GM18519 (cell line): ENCODE results near the gene KIAA0232.
A peak's percentile ranks its signal among the peaks of the same experiment; 100 is the strongest.

Experiments
- ATAC-seq: cut with Tn5 transposase; IDR thresholded peaks from one replicate; pipeline ENCODE4 v1.9.1; 2021; ENCODE audit warnings: mild to moderate bottlenecking, moderate library complexity; ENCODE audit not compliant: unreplicated experiment, low FRiP score

The KIAA0232 gene

DNA sequence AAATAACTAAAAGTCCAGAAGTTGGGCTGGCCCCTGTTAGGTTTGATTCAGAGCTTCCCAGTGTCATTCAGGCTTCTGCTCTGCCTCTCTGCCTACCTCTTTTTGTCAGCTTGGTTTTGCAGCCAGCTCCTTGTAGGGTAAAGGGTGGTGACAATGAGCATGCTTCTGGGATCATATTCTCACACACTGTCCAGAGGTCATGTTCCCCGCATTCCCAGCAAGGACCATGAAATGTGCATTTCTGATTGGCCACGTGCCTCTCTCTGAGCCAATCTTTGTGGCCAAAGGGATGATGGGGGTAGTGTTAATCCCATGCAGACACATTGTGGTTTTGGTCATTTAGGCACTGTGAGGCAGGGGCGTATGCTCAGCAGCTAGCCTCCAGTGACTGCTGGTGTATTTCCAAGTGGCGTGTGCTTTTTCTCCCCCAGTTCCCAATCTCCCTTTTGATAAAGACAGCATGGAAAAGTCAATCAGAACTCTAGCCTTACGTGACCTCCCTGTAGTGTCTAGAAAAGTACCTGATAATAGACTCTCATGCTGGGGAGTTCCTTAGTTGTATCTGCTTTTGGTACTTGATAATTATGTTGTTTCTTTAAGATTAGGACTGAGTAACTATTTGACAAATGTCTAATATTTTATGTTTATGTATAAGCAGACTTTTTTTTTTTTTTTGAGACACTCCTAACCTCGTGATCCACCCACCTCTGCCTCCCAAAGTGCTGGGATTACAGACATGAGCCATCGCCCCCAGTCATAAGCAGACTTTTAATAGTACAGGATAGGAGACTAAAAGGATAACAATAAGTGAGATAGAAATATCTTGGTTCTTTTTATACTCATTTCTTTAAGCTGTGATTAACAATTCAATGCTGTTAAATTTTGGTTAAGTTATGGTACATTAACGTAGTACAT, 57.8 kb downstream of the KIAA0232 start:
- ATAC-seq, result no peak

DNA sequence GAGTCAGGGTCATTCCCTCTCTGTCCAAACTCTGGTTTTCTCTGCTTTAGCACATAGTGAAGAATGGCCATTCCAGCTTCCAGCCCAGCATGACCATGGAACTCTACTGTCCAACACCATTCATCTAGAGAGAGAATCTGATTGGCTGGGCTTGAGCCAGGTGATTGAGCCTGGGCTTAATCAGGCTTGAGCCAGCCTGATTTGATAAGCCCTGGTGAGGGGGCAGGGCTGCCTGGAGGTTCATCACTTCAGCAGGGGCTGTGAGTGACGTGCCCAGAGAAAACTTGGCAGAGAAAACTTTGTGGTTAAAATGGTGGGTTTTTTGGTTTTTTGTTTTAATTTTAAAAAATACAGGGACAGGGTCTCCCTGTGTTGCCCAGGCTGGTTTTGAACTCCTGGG, 62.5 kb downstream of the KIAA0232 start:
- ATAC-seq, result no peak

DNA sequence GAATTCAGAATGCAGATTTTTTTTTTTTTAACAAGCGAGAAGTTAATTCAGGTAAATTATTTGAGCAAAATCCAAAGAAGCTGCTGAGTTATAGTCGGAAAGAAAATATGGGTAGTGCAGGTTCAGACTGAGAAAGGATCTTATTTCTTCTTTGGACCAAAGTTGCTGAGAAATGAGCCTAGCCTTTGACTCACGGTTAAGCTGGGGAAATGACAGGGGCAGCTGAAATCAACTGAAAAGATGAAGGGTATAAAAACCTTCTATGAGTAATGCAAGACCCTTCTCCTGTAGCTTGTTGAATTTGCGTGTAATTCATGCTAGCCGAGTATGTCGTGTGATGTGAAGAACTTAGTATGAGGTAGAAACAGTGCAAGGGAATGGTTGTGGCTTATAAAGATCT, 63.0 kb downstream of the KIAA0232 start:
- ATAC-seq, result no peak

DNA sequence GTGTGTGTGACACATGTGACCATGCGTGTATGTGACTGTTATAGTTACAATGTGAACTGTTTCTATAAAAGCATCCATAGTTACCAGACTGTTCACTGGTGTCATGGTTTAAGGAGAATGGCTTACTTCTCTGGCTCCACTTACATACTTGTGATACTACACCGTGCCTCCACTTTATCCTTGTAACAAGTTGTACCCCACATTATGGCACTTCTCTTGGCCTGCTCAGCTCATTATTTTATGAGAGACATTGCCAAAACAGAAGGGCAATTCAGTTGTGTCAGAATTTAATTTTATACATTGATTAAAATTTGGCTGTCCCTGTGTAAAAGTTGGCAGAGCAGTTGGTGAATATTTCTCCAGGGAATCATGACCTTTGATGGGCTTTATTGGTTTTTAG, 64.7 kb downstream of the KIAA0232 start:
- ATAC-seq, result no peak

DNA sequence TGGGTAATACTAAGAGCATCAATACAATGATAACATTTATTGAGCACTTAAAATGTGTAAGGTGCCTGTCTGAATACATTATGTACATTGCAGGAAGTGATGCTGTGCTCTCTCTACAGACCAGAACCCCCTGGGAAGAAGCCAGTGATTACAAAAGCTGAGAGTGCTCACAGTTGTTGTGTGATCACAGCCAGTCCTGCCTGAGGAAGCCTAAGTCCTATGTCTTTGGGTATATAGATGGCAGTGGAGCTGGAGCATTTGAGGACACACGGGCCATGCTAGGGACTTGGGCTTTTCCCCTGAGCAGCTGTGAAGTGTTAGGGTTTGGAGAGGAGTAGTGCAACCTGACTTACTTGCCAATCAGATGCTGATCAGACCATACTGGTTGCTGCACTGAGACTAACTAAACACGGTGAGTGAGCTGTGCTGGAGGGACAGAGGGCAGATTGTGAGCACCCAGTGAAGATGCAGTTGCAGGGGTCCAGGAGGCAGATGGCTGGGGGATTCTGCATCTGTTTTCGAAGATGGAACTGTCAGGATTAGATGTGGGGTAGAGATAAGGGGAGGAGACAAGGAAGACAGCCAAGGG, 66.3 kb downstream of the KIAA0232 start:
- ATAC-seq, result no peak

DNA sequence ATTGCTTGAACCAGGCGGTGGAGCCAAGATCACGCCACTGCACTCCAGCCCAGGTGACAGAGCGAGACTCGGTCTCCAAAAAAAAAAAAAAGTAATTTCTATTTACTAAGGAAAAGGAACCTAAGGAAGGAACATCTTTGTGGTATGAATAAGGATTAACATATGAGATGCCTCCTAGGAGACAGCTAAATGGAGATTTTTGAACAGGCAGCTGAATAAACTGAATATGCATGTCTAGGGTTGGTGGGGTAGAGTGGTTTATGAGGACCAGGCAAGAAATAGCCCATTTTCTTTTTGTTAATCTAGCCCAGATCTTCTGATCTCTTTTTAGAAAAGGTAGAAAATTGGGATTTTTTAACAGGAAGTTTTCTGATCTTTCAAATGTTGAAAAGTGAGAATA, 67.2 kb downstream of the KIAA0232 start:
- no peak for ATAC-seq

DNA sequence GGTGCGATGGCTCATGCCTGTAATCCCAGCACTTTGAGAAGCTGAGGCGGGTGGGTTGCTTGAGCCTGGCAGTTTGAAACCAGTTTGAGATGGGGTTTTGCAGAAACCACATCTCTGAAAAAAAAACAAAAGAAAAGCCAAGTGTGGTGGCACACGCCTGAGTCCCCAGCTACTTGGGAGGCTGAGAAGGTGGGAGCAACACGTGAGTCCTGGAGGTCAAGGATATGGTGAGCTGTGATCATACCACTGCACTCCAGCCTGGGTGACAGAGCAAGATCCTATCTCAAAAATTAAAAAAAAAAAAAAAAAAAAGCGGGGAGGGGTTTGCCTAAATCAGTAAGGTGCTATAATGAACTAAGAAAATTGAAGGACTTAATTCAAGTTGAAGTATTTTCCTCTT, 68.9 kb downstream of the KIAA0232 start:
- ATAC-seq, result no peak

DNA sequence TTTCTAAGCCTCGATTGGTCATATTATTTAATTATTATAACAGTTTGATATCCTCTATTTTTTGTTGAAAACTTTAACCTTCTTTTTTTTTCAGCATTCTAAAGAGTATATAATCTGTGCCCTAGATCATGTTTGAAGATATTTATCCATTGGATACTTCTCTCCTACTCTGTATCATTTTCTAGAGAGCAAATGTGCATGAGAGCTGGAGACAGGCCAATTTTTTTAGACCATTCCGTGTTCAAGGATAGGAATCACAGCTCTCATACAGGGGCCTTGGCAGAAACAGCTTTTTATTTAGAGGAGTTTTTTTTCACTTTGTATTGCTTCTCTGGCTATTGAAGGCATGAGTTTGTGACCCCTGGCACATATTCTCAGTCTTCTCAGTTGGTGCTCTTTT, 69.4 kb downstream of the KIAA0232 start:
- no peak for ATAC-seq

DNA sequence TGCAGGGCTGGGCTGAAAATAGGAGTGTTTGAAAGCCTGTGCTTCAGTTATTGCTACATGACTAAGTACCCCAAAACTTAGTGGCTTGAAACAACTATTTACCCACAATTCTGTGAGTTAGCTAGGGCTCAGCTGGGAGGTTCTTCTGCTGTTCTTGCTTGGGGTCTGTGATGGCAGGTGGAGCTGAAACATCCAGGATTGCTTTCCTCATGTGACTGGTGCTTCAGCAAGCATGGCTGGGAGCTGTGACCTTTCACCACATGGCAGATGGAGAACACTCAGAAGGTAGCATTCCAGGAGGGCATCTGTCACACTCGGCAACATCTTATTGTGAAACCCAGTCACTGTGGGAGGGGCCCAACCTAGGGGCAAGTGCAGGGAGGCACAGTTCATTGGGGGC, 70.1 kb downstream of the KIAA0232 start:
- no peak for ATAC-seq

DNA sequence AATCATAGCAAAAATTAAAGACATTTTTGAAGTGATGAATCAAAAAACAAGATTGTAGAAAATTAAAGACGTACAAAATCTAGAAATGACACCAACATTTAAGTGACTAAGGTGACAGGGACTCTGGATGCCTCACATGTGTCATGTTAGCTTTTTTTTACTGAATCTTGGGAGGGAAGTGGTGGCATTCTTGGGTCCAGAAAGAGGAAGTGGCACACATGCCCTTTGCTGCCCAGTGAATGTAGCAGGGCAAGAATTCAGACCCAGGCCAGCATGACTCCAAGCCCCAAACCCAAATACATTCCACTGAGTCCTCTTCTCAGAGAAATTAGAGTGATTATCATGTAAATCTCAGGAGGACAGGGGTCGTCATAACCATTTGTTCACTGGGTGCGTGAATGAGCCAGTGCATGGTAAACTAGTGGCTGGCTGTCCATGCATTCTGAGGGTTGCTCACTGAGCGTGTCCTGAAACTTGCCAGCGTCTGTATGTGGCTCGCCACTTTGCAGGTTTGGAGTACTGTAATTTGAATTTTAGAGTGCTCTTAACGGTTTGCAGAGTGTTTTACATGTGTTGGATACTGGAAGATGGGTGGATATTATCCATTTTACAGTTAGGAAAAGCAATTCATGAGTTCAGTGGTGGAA, 71.7 kb downstream of the KIAA0232 start:
- ATAC-seq, result no peak

DNA sequence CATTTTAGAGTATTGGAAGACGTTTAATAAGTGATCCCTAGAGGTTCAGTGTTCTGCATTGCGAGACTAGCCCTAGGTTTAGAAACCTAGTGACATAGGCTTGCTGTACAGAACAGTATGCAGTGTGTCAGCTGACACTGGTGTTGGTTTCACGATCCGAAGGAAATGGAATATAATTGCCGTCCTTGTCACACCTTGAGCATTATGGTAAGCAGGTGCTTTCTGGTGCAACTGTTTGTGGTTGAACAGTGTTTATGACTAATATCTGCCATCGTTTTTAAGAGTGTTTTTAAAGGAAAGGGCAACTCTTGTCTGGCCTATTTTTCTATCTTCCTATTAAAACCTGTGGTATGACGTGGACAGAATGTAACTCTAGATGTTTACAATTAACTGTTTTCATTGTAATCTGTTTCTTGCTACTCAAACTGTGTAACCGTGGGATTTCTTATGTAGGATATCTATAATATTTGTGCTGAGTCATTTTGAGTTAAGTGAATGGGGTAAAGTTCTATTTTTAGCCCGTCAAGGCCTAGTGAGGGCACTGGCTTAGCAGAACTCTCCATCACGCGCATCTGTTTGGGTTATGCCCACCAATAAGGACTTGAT, 73.3 kb downstream of the KIAA0232 start:
- ATAC-seq, result peak; percentile 79

DNA sequence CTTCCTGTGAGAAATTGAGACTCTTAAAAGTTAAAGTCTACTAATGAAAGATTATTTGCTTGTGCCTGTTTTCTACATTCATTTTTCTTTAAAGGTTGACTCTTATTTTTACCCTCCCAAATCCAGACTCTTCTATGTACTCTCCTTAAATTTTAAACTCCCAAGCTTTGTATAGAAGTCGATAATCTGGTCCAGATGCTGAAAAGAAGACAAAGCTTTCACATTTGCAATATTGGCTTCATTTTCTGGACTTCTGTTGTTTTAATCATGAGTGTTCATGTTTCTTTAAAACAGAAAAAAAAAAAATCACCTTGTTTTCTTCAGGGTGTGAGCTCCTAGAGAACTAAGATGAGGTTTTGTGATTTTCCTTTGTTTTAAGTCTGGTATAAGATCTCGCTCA, 73.9 kb downstream of the KIAA0232 start:
- ATAC-seq, result no peak

DNA sequence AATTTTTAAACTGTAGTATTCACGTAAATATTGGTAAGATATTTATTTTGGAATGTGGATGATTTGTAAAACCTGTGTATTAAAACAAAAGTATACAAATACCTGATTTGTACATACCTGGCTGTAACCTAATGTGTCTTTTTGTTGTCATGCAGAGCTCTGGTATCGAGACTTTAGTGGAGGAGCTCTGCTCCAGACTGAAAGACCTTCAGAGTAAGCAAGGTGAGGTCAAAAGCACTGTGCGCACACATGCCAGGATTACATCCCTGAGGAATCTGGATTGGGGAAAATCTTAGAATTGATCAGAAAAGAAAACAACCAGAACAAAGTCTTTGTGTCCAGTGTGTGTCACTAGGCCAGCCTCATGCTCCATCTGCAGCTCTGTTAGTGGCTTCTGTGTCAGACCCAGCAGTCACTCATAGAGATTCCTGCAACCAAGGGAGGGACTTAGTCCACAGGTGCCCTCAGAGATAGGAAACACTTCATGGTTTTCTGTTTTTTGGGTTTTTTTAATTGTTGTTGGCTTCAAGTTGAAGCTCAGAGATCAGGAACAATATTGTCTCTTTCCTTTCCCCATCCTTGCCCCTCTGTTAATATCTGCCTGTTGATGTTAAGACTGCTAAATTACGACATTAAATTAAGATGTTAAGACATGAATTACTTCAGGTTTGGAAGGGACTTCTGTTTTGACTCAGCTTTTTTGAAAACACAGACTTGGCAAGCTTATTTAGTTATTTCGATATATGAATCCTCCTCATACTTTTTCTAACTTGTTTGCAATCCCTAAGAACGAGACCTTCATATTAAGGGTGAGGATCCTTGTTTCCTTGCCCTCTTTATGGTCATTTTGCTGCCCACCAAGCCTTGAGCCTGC, 74.7 kb downstream of the KIAA0232 start:
- no peak for ATAC-seq

DNA sequence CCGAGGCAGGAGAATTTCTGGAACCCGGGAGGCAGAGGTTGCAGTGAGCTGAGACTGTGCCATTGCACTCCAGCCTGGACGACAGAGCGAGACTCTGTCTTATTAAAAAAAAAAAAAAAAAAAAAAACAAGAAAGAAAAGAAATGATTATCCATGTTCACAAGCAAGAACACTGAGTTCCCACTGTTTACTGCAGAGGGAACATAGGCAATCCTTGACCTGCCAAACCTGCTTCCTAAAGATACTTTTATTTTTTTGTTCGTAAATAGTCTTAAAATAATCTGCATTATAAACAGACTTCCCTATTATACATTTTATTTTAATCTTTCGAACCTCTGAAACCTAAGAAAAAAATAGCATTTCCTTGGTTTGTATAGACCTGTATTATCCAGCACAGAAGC, 76.5 kb downstream of the KIAA0232 start:
- ATAC-seq, result no peak

DNA sequence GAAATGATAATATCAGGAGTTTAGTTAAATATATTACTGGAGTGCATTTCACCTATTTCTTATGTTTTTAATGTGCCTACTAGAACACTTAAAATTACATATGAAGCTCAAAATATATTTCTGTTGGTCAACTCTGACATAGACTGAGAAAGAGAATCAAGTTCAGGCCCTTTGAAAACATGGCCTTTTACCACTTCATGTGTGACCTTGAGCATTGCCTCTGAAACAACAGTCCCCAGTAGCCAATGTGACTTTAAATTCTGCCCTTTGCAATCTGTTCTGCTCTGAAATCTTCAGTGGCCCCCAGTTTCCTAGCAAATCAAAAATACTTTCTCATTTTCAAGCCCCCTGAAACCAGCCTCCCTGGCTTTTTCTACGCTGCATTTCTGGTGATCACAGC, 77.0 kb downstream of the KIAA0232 start:
- ATAC-seq, result no peak

DNA sequence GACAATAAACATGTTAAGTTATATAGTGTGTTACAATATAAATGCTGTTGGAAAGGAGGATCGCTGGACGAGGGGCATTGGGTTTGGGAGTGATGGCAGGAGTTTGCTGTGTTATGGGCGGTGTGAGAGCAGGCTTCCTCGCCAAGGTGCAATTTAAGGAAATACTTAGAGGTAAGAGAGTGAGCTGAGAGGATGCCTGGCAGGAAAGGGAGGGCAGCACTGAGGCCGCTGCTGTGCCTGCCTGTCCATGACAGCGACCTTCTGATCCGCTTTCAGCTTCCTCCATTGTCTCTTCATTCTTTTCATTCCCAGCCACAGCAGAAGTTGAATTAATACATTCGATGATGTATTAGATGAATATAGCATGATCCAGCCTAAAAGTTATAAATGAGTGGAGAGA, 85.9 kb downstream of the KIAA0232 start:
- no peak for ATAC-seq

DNA sequence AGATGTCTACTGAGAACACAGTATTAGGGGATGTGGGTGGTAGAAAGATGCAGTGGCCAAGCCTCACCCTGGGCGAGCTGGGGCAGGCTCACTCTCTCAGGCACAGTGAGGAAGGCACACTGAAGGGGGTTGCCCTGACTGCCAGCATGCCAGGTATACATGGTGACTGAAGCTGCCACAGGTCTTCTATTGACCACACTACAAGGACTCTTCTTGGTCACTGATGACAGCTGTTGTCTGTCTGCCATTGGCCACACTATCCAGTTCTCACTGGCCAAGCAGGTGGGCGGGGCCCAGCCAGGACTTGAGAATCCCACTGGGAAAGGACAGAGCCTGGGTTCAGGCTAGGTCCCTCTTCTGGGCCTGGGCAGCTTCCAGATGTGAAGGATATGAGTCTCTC, 87.4 kb downstream of the KIAA0232 start:
- no peak for ATAC-seq

DNA sequence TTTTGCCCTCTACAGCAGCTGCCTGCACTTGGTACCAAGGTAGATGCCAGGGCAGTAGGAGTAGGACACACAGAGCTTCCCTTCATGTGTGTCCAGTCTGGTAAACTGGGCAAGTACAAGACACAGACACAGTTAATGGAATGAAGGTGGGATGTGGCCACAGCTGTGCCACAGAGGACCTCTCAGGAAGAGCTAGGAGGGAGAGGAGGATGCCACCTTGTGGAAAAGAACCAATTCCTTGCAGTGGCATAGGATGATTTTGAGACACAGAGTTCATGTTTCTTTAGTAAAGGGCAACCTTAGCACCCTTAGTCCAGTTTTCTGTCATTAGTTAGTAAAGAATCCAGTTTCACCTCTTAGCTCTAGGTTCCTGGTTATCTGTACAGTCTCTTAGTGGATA, 90.8 kb downstream of the KIAA0232 start:
- ATAC-seq, result no peak

DNA sequence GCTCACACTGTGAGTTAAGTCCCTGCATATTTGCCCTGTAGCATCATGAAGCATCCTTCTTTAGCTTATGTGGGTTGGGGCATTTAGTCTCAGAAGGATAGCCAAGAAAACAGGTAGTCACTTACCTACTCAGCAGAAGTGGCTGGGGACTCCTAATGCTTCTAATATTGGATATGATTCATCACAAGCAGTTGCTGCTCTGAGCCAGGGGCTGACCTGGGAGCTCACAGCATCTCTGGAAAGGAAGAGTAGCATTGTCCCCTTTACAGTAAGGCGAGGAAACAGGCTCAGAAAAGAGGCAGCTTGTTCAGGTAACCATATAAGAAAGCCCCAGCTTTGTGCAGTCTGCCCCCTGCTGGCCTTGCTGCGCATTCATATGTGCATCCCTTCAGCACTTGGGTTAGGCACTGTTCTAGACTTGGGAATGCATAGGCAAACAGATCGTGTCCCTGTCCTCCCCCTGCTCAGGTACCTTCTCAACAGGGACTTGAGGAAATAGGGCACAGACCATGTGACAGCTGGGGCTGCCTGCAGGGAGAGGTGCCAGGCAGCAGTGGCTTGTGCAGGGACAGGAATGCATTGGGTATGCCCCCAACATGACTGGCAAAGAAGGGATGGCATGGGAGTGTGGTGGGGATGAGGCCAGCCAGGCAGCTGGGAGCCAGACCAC, 91.4 kb downstream of the KIAA0232 start:
- ATAC-seq, result no peak

DNA sequence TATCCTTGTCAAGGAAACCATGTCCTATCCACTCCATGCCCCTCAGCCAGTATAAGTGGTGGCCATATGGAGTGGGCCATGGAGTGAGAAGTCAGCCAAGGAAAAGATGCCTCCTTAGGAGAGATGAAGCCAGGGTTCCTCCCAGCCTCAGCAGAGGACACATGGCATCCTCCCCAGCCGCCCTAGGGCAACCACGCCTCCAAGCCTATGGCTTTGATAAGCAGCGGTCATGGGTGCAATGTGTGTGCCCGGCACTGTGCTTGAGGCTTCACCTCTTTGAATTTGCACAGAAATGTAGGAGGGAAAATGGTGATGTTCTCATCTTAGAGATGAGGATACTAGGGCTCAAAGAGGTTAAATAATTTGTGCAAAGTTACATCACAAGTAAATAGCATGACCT, 92.5 kb downstream of the KIAA0232 start:
- no peak for ATAC-seq
